Psoas muscle (tissue), 8 donors: ENCODE measurements around the gene PKD1L1. TPM values are rescaled to one million over a fixed set of nuclear protein-coding genes. Genes with fewer than 3 reads are reported as not detected.

Source experiments
- ATAC-seq, 4 donors: fragments of 200-7000 bp; cut with Tn5 transposase; one replicate each; pipeline ENCODE4 v1.9.1; 2020; ENCODE audit warnings: moderate library complexity in 3 of 4, mild to moderate bottlenecking in 2 of 4
- DNase-seq, 2 donors: peaks; one replicate each; pipeline ENCODE4 v3.0.0-alpha.2; 2020
- H3K27ac ChIP-seq: fragments of 200-600 bp; one replicate; pipeline ENCODE4 v1.8.0; 2022
- H3K27me3 ChIP-seq, 3 donors: fragments of 200-600 bp in 1 of 3; one replicate each; pipeline versions ENCODE4 v1.6.1 to v1.8.0; 2013 to 2022; ENCODE audit warnings: low read length in 2 of 3, mild to moderate bottlenecking in 2 of 3, moderate library complexity in 1 of 3; ENCODE audit not compliant: insufficient read depth in 3 of 3
- H3K36me3 ChIP-seq, 2 donors: fragments of 200-600 bp in 1 of 2; one replicate each; pipeline versions ENCODE4 v1.6.1 to v1.8.0; 2013 to 2022; ENCODE audit warnings: low read depth in 1 of 2, mild to moderate bottlenecking in 1 of 2, moderate library complexity in 1 of 2; ENCODE audit not compliant: insufficient read depth in 1 of 2
- H3K4me1 ChIP-seq: fragments of 200-600 bp; one replicate; pipeline ENCODE4 v1.8.0; 2022
- H3K4me3 ChIP-seq: fragments of 200-600 bp; one replicate; pipeline ENCODE4 v1.8.0; 2022; ENCODE audit warnings: mild to moderate bottlenecking
- H3K9me3 ChIP-seq: fragments of 200-600 bp; one replicate; pipeline ENCODE4 v1.8.0; 2022
- CTCF ChIP-seq: fragments of 200-600 bp; IDR thresholded peaks from one replicate; pipeline ENCODE4 v1.8.0; 2022; ENCODE audit warnings: antibody characterized with exemption
- WGBS, 3 donors: extraction: QIAGEN DNeasy Blood & Tissue Kit; methylation state at CpG; one replicate each; pipeline versions ENCODE4 v1.1.6 to v1.1.7; 2013; 5-methylcytosine and 5-hydroxymethylcytosine counted together
- intact Hi-C, 2 donors: fragments of 100-400 bp; cut with DNase I; formaldehyde crosslinking; loops; one replicate each; pipeline versions ENCODE4 v1.11.0 to v1.14.2; 2022
- polyA plus RNA-seq, 3 donors: library from polyadenylated mRNA; stranded (reverse); fragments of 200-250 nt; gene quantifications; one replicate each; pipeline ENCODE4 v1.2.3, GENCODE V29; 2013
- total RNA-seq, 4 donors: library from RNA; stranded (reverse); fragmentation: NEBNext Ultra II Directional in 2 of 4; extraction: Animal tissue kit (Norgen Biotek cat#: 25700) in 2 of 4; gene quantifications; one replicate each; pipeline versions ENCODE4 v1.2.1 to v1.2.4, GENCODE V29; 2021 to 2023
- donor health status: healthy with polysubstance abuse.
- donor health status: DM: no; HTN: no; CAD: no; lungs with moderate emphysema.
- donor health status: Bipolar disorder and iron deficiency.
- donor health status: healthy.
- donor health status: DM: yes; HTN: yes; CAD: no.
- donor health status: DM: no; HTN: no; CAD: no.
- donor health status: DM: no; HTN: no; CAD: no.
- donor health status: DM: yes; HTN: yes; CAD: no.

PKD1L1 gene
- total and polyA plus RNA-seq, 7 donors, result 0.56 to 1.4 (median 0.79) TPM

- intact Hi-C loops, result no loop called here
- WGBS, 3 donors, result 83 to 89% (median 85%) methylated on average over 4 of the region's 4 CpGs
Observed at GRCh38 chr7:47791682-47792081, 156.6 kb downstream of the PKD1L1 start.

GRCh38 chr7:47788083-47788482 is 160.2 kb downstream of the PKD1L1 start:
- DNase-seq (no peak), ATAC-seq (no peak)
- Histone ChIP-seq H3K4me1 (peaks cover 4% of the 10 kb centered on the region), H3K9me3 (no peaks in the 10 kb centered on the region), H3K27me3 (no peaks in the 10 kb centered on the region), H3K27ac (no peak overlapping the region), H3K36me3 (peaks cover 0 to 3% of the 10 kb centered on the region in 2 donors), H3K4me3 (no peak overlapping the region)
- 96 to 99% (median 99%) methylated on average over 4 of the region's 4 CpGs for WGBS, 3 donors
- no peak for TF ChIP-seq CTCF
- intact Hi-C loops, result no loop called here

More at GRCh38 chr7:47791682-47792081, 156.6 kb downstream of the PKD1L1 start:
- Histone ChIP-seq H3K4me1 (no peaks in the 10 kb centered on the region), H3K27me3 (no peaks in the 10 kb centered on the region), H3K9me3 (no peaks in the 10 kb centered on the region), H3K4me3 (no peak overlapping the region), H3K27ac (no peak overlapping the region), H3K36me3 (peaks cover 0 to 3% of the 10 kb centered on the region in 2 donors)
- ATAC-seq, result no peak
- DNase-seq, result no peak
- TF ChIP-seq CTCF, result no peak

- Histone ChIP-seq H3K4me3 (no peak overlapping the region), H3K36me3 (peaks cover 0 to 3% of the 10 kb centered on the region in 2 donors), H3K9me3 (no peaks in the 10 kb centered on the region), H3K4me1 (peaks cover 4% of the 10 kb centered on the region), H3K27me3 (no peaks in the 10 kb centered on the region), H3K27ac (no peak overlapping the region)
- no peak for TF ChIP-seq CTCF
- ATAC-seq (no peak), DNase-seq (no peak)
- intact Hi-C loops, result no loop called here
- WGBS, 3 donors, result 77 to 86% (median 82%) methylated on average over 9 of the region's 9 CpGs
Observed at GRCh38 chr7:47787249-47788069, 160.8 kb downstream of the PKD1L1 start.

GRCh38 chr7:47786557-47787248 is 161.6 kb downstream of the PKD1L1 start:
- no peaks in the 10 kb centered on the region for H3K27me3 ChIP-seq
- no peaks in the 10 kb centered on the region for H3K9me3 ChIP-seq
- TF ChIP-seq CTCF, result no peak
- H3K4me1 ChIP-seq, result peaks cover 4% of the 10 kb centered on the region
- peak; percentile 57 to 62 for DNase-seq
- ATAC-seq, result peak; percentile 54 to 72 (median 65)
- intact Hi-C loops, result no loop called here
- 44 to 58% (median 58%) methylated on average over 11 of the region's 11 CpGs for WGBS, 3 donors
- no peak overlapping the region for H3K4me3 ChIP-seq
- no peak overlapping the region for H3K27ac ChIP-seq
- H3K36me3 ChIP-seq, result no peaks in the 10 kb centered on the region
